ES-I3 (cell line): ENCODE results near the gene GRID1.

Source experiments
- H3K36me3 ChIP-seq: 2 replicates; pipeline ENCODE4 v1.6.1; 2013; ENCODE audit warnings: mild to moderate bottlenecking, low read length, control low read depth, moderate library complexity; ENCODE audit not compliant: insufficient read depth
- H3K4me1 ChIP-seq: 2 replicates; pipeline ENCODE4 v1.6.1; 2013; ENCODE audit warnings: mild to moderate bottlenecking, control low read depth, low read length; ENCODE audit not compliant: insufficient read depth
- H3K9ac ChIP-seq: 2 replicates; pipeline ENCODE4 v1.6.1; 2013; ENCODE audit warnings: low read depth, mild to moderate bottlenecking, low read length, moderate library complexity
- H3K9me3 ChIP-seq: 2 replicates; pipeline ENCODE4 v1.6.1; 2013; ENCODE audit warnings: mild to moderate bottlenecking, low read length, moderate library complexity; ENCODE audit not compliant: control insufficient read depth, insufficient read depth

The GRID1 gene

GRCh38 chr10:86219271-86219670 lies 147.3 kb downstream of the GRID1 start:
- H3K4me1 ChIP-seq: no peaks in the 10 kb centered on the region
- H3K9ac ChIP-seq: no peak overlapping the region
- H3K36me3 ChIP-seq: no peaks in the 10 kb centered on the region
- no peaks in the 10 kb centered on the region for H3K9me3 ChIP-seq

DNA sequence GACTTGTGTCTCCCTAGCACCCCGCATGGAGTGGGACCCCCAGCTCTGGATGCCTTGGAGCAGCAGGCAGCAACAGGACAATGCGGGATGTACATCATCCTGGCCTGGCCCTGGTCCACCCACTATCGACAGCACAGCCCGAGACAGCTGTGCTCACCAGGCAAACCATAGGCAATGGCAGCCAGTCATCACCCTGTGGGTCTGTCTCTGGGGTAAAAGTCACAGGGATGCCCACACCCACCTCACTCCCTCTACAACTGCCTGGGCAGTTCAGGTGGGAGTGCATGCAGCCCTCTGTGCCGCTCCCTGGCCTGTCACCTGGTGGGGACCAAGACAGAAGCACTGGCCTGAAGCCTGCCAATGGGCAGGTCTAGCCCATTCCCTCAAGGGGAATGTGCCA lies 147.8 kb downstream of the GRID1 start:
- no peak overlapping the region for H3K9ac ChIP-seq
- no peaks in the 10 kb centered on the region for H3K36me3 ChIP-seq
- no peaks in the 10 kb centered on the region for H3K4me1 ChIP-seq
- no peaks in the 10 kb centered on the region for H3K9me3 ChIP-seq

DNA sequence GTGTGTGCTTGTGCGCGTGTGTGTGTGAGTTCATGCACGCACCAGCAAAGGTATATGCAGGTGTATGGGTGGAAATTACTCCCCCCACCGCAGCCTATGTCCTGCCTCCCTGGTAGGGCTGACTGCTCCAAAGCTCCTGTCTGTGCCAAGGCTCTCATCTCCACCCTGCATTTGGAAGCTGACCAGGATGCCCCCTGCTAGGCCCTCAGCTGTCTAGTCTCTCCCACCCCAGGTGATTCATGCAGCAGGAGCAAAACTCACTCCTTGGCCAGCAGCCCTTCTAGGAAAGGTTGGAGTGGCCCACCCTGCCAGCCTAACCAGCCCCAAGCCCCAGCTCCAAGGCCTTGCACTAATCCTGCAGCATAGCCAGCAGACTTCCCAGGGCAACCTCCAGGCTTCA lies 148.4 kb downstream of the GRID1 start:
- H3K4me1 ChIP-seq: no peaks in the 10 kb centered on the region
- no peaks in the 10 kb centered on the region for H3K36me3 ChIP-seq
- H3K9ac ChIP-seq: no peak overlapping the region
- H3K9me3 ChIP-seq: no peaks in the 10 kb centered on the region

GRCh38 chr10:86217371-86218080 lies 149.1 kb downstream of the GRID1 start:
- Histone ChIP-seq H3K4me1 (no peaks in the 10 kb centered on the region), H3K9me3 (no peaks in the 10 kb centered on the region), H3K36me3 (no peaks in the 10 kb centered on the region), H3K9ac (no peak overlapping the region)

DNA sequence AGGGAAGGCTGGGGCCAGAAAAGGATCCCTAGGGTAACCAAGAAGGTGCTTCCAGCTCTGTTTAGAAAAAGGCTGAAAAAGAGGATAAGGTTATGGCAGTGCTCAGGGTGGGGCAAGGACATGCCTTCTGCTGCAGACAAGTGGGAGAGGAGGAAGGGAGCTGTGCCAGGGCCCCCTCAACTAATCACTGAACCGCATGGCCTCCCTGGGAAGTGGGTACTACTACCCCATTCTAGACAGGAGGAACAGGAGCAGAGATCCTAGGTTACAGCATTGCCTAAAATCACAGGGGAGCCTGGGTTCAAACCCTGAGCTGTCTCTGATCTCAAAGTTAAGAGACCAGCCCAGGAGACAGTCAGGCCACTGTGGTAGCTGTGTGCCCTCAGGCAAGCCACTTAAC lies 149.7 kb downstream of the GRID1 start:
- no peaks in the 10 kb centered on the region for H3K9me3 ChIP-seq
- H3K4me1 ChIP-seq: no peaks in the 10 kb centered on the region
- no peak overlapping the region for H3K9ac ChIP-seq
- H3K36me3 ChIP-seq: no peaks in the 10 kb centered on the region

DNA sequence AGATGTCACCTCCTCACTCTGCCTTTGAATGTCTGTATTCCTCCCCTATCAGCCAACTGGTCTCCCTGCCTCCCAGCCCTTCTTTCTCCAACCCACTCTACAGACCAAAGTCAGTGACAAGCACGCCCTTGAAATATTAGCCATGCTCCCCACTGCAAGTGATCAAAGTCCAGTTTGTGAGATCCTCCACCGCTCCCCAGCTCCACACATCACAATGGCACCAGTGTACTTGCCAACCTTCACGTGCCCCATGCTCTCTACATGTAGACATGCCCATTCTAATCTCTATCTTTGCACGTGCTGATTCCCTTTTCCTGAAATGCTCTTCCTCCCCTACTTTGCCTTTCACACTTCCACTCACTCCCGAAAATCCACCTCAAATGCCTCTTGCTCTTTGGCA lies 150.9 kb downstream of the GRID1 start:
- Histone ChIP-seq H3K4me1 (no peaks in the 10 kb centered on the region), H3K9me3 (no peaks in the 10 kb centered on the region), H3K36me3 (no peaks in the 10 kb centered on the region), H3K9ac (no peak overlapping the region)

DNA sequence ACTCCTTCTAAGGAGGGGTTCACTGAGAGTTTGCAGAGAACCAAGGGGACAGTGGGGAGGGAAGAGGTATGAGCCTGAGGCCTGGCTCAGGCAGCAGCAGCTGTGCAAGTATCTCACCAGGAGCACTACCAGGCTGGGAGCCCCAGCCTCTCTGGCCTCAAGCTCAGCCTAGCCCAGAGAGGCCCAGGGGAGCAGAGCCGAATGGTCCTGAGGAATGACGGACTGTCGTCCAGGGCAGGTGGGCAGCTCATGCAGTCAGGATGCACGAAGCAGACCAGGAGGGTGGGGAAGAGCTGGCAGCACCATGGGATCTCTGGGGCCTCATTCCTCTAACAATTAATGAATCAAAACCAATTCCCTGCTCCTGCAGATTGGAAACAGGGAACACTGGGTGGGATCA lies 151.5 kb downstream of the GRID1 start:
- Histone ChIP-seq H3K9ac (no peak overlapping the region), H3K9me3 (no peaks in the 10 kb centered on the region), H3K4me1 (no peaks in the 10 kb centered on the region), H3K36me3 (no peaks in the 10 kb centered on the region)

DNA sequence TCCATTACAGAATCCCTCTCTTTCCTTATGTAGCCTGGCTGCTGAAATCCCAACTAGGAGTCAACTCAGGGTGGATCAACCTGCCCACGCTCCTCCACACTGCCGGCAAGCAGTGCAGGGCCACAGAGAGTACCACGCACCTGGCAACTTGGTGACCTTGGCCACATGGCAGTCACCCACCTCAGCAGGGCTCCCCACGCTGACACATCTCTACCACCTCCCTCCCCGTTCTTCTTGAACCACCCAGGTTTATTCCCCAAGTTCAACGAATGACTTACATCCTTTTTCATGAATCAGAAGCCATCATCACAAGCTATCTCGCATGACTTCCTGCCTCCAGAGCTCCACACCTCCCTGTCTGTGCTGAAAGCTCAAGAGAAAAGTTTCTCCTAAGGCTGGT lies 153.4 kb downstream of the GRID1 start:
- Histone ChIP-seq H3K36me3 (no peaks in the 10 kb centered on the region), H3K4me1 (no peaks in the 10 kb centered on the region), H3K9me3 (no peaks in the 10 kb centered on the region), H3K9ac (no peak overlapping the region)

DNA sequence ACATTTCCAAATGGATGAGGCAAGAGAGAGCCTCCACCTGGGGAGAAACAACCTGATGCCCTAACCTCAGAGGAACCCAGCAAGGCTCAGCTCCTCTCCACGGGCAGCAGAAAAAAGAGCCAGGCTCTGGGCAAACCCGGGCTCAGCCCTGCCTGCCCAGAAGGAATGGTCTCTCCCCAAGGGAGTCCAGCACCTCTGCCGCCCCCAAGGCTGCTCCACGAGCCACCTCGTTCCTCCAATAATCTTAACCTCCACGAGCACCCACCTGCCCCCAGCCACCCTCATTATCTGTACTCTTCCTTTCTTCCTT lies 154.2 kb downstream of the GRID1 start:
- Histone ChIP-seq H3K9me3 (no peaks in the 10 kb centered on the region), H3K4me1 (no peaks in the 10 kb centered on the region), H3K9ac (no peak overlapping the region), H3K36me3 (no peaks in the 10 kb centered on the region)

GRCh38 chr10:86211691-86212390 lies 154.8 kb downstream of the GRID1 start:
- Histone ChIP-seq H3K4me1 (no peaks in the 10 kb centered on the region), H3K36me3 (no peaks in the 10 kb centered on the region)

GRCh38 chr10:86210416-86210815 lies 156.2 kb downstream of the GRID1 start:
- no peaks in the 10 kb centered on the region for H3K4me1 ChIP-seq
- no peaks in the 10 kb centered on the region for H3K36me3 ChIP-seq

More at GRCh38 chr10:86211691-86212390, 154.8 kb downstream of the GRID1 start:
- no peaks in the 10 kb centered on the region for H3K9me3 ChIP-seq
- no peak overlapping the region for H3K9ac ChIP-seq

DNA sequence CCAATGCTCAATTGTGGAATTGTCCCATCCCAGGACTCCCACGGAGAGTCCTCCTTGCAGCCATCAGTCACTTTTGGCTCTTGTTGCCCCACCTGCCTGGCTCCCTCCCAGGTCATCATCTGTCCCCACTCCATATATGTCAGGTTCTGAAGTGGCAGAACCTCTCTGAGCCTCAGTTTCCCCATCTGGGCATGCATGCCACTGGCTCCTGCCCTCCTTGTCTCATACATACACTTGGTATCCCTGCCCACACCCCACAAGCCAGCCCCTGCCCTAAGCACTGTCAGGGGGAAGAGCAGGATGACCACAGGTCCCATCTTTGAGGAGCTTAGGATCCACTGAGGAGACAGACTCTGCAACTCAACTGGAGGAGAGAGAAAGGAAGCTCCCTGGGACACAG lies 156.9 kb downstream of the GRID1 start:
- Histone ChIP-seq H3K4me1 (no peaks in the 10 kb centered on the region), H3K36me3 (no peaks in the 10 kb centered on the region), H3K9ac (no peak overlapping the region), H3K9me3 (no peaks in the 10 kb centered on the region)

More at GRCh38 chr10:86210416-86210815, 156.2 kb downstream of the GRID1 start:
- H3K9ac ChIP-seq: no peak overlapping the region
- no peaks in the 10 kb centered on the region for H3K9me3 ChIP-seq

GRCh38 chr10:86207226-86207625 lies 159.4 kb downstream of the GRID1 start:
- no peaks in the 10 kb centered on the region for H3K4me1 ChIP-seq
- H3K36me3 ChIP-seq: no peaks in the 10 kb centered on the region
- H3K9me3 ChIP-seq: no peaks in the 10 kb centered on the region
- no peak overlapping the region for H3K9ac ChIP-seq

- Histone ChIP-seq H3K9me3 (no peaks in the 10 kb centered on the region), H3K9ac (no peak overlapping the region), H3K36me3 (no peaks in the 10 kb centered on the region), H3K4me1 (no peaks in the 10 kb centered on the region)
These were observed 160.4 kb downstream of the GRID1 start for GRCh38 chr10:86206240-86206579.
